Calu3 (cell line): ENCODE results near the gene C1orf56. TPM values are rescaled to one million over a fixed set of nuclear protein-coding genes. Genes with fewer than 3 reads are reported as not detected.
A peak's percentile ranks its signal among the peaks of the same experiment; 100 is the strongest.

Experiments used
- BruUV-seq: library from RNA; stranded (reverse); fragments of 400-500 nt; replicated peaks from 2 replicates; lab custom pipeline; 2021; lab: Mats Ljungman, UMichigan
- CTCF ChIA-PET: fragments of 300-600 bp; sonication (Branson Sonifier 250); formaldehyde crosslinking; loops from one replicate; lab custom pipeline; 2022; ENCODE audit warnings: antibody characterized with exemption; lab: Charles Lee
- DNase-seq: peaks from one replicate; pipeline ENCODE4 v3.0.0; 2022
- H3K27ac Mint-ChIP-seq: one replicate; pipeline ENCODE4 v1.8.0; 2022; ENCODE audit warnings: mixed read lengths; ENCODE audit not compliant: unreplicated experiment
- H3K27me3 Mint-ChIP-seq: one replicate; pipeline ENCODE4 v1.8.0; 2022; ENCODE audit warnings: mixed read lengths; ENCODE audit not compliant: unreplicated experiment
- H3K36me3 Mint-ChIP-seq: one replicate; pipeline ENCODE4 v1.8.0; 2022; ENCODE audit warnings: mild to moderate bottlenecking, moderate library complexity, mixed read lengths; ENCODE audit not compliant: insufficient read depth, unreplicated experiment
- H3K4me1 Mint-ChIP-seq: one replicate; pipeline ENCODE4 v1.8.0; 2022; ENCODE audit warnings: mild to moderate bottlenecking, low read depth, mixed read lengths; ENCODE audit not compliant: unreplicated experiment
- H3K4me3 Mint-ChIP-seq: one replicate; pipeline ENCODE4 v1.8.0; 2022; ENCODE audit warnings: mild to moderate bottlenecking, low read depth, moderate library complexity, mixed read lengths; ENCODE audit not compliant: unreplicated experiment
- H3K9me3 Mint-ChIP-seq: one replicate; pipeline ENCODE4 v1.8.0; 2022; ENCODE audit warnings: low read depth, mixed read lengths; ENCODE audit not compliant: unreplicated experiment
- CTCF ChIP-seq: fragments of 200-600 bp; IDR thresholded peaks from one replicate; pipeline ENCODE4 v1.8.0; 2022; ENCODE audit warnings: antibody characterized with exemption; ENCODE audit not compliant: unreplicated experiment
- intact Hi-C: fragments of 100-400 bp; cut with micrococcal nuclease; formaldehyde crosslinking; loops from one replicate; pipeline ENCODE4 v1.10.0; 2022; ENCODE audit not compliant: unreplicated experiment
- total RNA-seq: library from RNA; stranded (reverse); gene quantifications from 2 replicates; pipeline ENCODE4 v1.2.3, GENCODE V29; 2022

Gene C1orf56
- total RNA-seq, 1 experiment from 2014 or later, result 8.5 TPM

DNA sequence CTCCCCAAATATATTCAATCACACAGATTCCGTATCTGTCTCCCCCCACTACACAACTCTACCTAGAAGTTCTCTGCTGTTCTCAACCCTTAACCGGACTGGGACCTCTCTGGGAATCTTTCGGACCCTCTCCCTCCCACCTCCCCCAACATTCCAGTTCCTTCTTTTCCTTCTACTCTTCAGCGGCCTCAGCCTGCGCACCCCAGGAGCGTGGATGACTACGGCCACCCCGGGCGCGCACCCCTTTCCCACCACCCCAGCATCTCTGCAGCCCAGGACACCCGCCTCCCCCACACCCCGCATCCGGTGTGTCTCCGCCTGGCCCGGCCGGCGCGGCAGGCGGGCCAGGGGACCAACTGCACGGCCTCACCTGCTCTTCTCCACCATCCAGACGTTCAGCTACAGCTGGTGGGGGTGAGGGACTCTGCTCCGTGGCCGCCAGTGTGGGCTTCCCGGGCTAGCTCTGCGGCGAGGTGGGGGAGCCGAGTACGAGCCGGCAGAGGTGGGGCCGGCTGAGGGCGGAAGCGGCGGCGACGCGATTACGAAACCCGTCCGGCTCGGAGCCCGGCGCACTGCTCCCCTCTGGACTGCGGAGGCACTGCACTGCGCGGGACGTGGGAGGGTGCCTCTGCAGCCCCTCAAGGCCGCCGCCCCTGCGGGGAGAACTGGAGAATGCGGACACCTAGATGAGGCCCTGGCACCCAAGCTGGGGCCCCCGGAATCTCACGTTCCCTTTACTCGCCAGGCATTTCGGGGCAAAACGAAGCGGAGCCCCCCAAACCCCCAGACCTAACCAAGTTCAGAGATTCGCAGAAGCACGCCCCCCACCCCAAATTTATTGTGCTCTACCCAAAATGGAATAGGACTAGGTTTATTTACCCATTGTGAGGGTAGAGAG is 11.8 kb downstream of the C1orf56 start, which contains the start of gene CDC42SE1:
CDC42SE1 (minus strand) TSS at position 514 of the 898 bp plus-strand sequence. CDS start 3,892 bp downstream, outside the sequence.
- intact Hi-C loops, result no loop called here
- H3K4me3 Mint-ChIP-seq, result peak within 1 kb of the TSS; percentile 81
- CTCF ChIA-PET, result interaction anchor here (0.6 to 1.9 kb wide), 5 partner anchors 11 to 209 kb away, joined by 3 to 9 read pairs (median 5); partner anchors contain the start of genes C1orf56 and GABPB2
- DNase-seq, result peak; percentile 92
- H3K27me3 Mint-ChIP-seq, result no peaks in the 10 kb centered on the region
- no peaks in the 10 kb centered on the region for H3K9me3 Mint-ChIP-seq
- TF ChIP-seq CTCF, result peak; percentile 83
- H3K4me1 Mint-ChIP-seq, result peaks cover 58% of the 10 kb centered on the region
- BruUV-seq, result no TSS peak
- peaks cover 59% of the 10 kb centered on the region for H3K36me3 Mint-ChIP-seq
- H3K27ac Mint-ChIP-seq, result peak within 1 kb of the TSS; percentile 78

- BruUV-seq, result TSS peak; percentile 35
- no peaks in the 10 kb centered on the region for H3K27me3 Mint-ChIP-seq
- CTCF ChIA-PET, result interaction anchor here (0.6 to 1.8 kb wide), 3 partner anchors 11 to 761 kb away, joined by 4 to 5 read pairs (median 5); partner anchors contain the start of genes C1orf56 and GABPB2
- no peaks in the 10 kb centered on the region for H3K9me3 Mint-ChIP-seq
- H3K27ac Mint-ChIP-seq, result peak within 1 kb of the TSS; percentile 78
- DNase-seq, result no peak
- intact Hi-C loops, result no loop called here
- H3K4me1 Mint-ChIP-seq, result peaks cover 51% of the 10 kb centered on the region
- no peak for TF ChIP-seq CTCF
- peak within 1 kb of the TSS; percentile 81 for H3K4me3 Mint-ChIP-seq
- peaks cover 52% of the 10 kb centered on the region for H3K36me3 Mint-ChIP-seq
Observed at GRCh38 chr1:151060007-151060656, 12.6 kb downstream of the C1orf56 start, which contains the start of gene MLLT11. TSS of gene MLLT11 (plus strand) at chr1:151060397. CDS start at chr1:151067225, 6,828 bp downstream.

DNA sequence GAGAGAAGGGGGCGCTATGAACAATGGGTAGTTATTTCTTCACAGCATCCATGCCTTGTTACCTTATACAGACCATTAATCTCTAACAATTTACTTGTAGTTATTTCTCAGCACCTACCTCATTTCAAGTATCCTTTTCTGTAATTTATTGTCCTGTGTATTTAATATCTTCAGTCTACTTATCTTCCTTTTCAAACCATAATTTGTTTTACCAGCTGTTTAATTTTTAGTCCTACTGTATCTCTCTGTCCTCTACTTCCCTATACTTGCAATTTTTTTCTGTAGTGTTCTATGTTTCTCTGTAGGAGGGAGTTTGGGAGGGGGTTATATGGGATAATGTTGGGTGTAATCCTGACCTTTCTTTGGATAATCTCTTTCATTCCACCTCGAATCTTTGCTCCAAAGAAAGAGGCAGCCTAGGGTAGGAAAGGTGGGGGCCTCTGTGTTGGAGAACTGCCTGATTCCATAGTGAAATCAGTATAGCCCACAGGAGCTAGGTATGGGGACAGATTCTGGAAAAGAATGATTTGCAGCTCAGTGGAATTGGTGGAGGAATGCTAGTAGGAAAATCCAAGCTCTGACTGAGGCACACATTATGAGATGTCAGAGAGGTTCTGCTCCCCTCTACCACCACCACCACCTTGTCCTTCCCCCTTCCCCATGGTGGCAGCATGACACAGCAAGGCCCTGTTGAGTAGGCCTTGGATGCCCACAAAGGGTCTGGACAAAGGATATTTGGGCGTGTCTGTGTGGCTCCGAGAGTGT is 13.3 kb downstream of the C1orf56 start:
- no peaks in the 10 kb centered on the region for H3K9me3 Mint-ChIP-seq
- H3K4me1 Mint-ChIP-seq, result peaks cover 44% of the 10 kb centered on the region
- DNase-seq, result no peak
- TF ChIP-seq CTCF, result no peak
- H3K36me3 Mint-ChIP-seq, result peaks cover 47% of the 10 kb centered on the region
- no peak overlapping the region for H3K27ac Mint-ChIP-seq
- no TSS peak for BruUV-seq
- intact Hi-C loops, result no loop called here
- peak overlapping the region; percentile 81 for H3K4me3 Mint-ChIP-seq
- H3K27me3 Mint-ChIP-seq, result no peaks in the 10 kb centered on the region
- CTCF ChIA-PET, result interaction anchor here (0.6 to 1.6 kb wide), 3 partner anchors 10 to 761 kb away, joined by 4 to 5 read pairs (median 4); partner anchors contain the start of genes C1orf56 and GABPB2
